Ramos (cell line): Measurements from ENCODE around the gene CLTCL1.
"Not testable (repeated sequence)": the region's sequence is repeated elsewhere in the genome, so short reads cannot be mapped to it uniquely, and the experiment has no call there.

Source experiments
- in situ Hi-C: fragments of 300-500 bp; cut with MboI; formaldehyde crosslinking; loops from one replicate; pipeline ENCODE4 v1.14.3; 2022; ENCODE audit warnings: low sequenced_read_pairs; ENCODE audit not compliant: unreplicated experiment

CLTCL1 gene

DNA sequence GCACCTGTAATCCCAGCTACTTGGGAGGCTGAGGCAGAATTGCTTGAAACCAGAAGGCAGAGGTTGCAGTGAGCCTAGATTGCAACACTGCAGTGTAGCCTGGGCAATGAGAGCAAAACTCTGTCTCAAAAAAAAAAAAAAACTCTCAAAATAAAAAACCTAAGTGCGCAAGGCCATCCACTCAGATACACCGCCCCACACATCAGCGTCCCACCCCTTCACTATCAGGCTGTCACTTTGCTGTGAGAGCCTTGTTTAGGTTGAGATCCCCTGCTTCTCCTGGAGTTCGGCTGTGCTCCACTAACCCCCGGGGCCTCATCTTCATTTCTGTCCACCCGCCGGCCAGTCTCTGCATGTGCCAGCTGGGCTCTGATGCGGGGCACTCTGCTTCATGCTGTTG is 125.1 kb downstream of the CLTCL1 start:
- in situ Hi-C loops: no loop called here

DNA sequence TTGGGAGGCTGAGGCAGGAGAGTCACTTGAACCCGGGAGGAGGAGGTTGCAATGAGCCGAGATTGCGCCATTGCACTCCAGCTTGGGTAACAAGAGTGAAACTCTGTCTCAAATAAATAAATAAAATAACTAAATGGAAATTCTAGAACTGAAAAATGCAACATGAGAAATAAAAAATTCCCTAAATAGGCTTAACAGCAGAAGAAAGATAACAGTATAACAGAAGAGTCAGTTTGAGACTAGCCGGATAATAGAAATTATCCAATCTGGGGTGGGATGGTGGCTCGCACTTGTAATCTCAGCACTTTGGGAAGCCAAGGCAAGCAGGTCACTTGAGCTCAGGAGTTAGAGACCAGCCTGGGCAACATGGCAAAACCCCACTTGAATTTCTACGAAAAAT is 127.1 kb downstream of the CLTCL1 start:
- in situ Hi-C loops: no loop called here

DNA sequence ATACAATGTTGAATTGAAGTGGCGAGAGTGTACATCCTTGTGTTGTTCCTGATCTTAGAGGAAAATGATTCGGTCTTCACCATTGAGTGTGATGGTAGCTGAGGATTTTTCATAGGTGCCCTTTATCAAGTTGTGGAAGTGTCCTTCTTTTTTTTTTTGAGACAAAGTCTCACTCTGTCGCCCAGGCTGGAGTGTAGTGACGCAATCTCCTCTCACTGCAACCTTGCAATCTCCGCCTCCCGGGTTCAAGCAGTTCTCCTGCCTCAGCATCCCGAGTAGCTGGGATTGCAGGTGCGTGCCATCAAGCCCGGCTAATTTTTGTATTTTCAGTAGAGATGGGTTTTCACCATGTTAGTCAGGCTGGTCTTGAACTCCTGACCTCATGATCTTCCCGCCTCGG is 132.9 kb downstream of the CLTCL1 start:
- in situ Hi-C loops: not testable (repeated sequence)

DNA sequence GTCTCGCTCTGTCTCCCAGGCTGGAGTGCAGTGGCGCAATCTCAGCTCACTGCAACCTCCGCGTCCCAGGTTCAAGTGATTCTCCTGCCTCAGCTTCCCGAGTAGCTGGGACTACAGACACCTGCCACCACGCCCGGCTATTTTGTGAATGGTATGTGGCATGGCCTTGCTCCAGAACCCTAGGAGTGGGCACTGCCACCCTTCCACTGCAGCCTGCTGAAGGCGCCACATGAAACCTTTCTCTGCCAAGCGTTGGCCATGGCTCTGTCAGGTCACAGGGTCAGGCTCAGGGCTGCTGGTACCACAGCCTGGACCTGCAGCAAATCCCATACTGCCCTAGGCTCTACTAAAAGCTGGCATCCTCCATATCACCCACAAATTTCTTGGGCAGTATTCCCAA is 135.4 kb downstream of the CLTCL1 start:
- in situ Hi-C loops: not testable (repeated sequence)

DNA sequence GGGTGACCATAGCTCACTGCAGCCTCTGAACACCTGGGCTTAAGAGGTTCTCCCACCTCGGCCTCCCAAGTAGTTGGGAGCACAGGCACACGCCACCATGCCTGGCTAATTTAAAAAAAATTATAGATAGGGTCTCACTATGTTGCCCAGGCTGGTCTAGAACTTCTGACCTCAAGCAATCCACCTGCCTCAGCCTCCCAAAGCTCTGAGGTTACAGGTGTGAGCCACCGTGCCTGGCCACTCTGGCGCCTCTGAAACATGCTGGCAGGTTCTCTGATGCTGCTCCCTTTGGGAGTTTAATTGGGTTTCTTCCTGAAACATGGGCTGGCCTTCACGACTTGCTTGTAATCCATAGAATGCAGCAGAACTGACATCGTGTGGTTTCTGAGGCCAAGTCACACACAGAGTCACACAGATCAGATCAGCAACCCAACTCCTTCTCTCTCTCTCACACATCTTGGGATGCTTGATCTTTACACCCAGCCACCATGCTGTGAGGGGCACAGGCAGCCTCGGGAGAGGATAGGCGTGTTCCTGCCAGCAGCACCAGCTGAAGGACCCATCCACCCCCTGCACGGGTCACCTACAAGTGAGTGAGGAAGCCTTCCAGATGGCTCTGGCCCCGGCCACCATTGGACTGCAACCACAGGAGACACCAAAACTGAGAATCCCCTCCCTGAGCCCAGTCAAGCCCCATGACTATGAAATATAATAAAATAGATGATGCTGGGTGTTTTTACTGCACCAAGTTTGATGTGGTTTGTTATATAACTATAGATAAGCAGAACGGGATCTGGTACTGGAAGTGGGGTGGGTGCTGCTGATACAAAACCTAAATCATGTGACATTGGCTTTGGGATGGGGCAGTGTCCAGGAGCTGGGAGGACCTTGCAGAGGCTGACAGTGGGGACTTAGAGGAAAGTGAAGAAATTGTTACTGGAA is 138.3 kb downstream of the CLTCL1 start:
- in situ Hi-C loops: no loop called here

DNA sequence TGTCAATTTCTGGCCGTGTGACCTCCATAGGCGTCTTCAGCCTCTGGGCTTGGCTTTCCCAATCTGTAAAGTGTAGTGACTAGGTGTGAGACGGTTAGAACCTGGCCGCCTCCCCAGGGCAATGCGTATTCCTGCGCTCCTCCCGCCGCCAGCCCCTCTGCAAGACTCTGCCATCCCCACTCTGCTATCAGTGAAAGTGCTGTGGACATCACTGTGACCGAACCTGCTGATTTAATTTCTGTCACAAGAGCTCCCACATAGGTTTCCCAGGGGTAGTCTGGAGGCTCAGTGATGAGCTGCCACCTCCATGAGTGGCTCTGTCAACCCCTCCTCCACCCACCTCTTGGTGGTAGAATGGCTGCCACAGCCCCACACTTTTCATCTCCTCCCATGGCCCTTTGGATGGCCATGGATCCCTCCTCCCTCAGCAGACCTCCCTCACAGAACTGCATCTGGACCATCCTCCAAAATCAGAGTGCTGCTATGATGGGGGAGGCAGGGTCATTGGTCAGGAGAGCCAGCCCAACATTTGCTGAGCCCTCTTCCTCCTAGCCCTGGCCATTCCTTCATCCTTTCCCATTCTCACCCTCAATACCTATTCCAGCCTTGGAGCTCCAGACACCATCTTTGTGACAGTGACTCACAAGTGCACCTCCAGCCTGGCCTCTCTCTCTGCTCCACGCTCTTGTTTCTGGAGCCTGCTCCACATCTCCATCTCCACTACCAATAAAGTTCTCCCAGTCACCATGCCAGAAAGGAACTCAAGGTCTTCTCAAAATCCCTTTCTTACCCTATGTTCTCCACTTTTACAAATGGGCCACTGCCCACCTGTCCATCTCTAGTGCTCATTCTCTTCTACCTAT is 140.0 kb downstream of the CLTCL1 start:
- in situ Hi-C loops: no loop called here

DNA sequence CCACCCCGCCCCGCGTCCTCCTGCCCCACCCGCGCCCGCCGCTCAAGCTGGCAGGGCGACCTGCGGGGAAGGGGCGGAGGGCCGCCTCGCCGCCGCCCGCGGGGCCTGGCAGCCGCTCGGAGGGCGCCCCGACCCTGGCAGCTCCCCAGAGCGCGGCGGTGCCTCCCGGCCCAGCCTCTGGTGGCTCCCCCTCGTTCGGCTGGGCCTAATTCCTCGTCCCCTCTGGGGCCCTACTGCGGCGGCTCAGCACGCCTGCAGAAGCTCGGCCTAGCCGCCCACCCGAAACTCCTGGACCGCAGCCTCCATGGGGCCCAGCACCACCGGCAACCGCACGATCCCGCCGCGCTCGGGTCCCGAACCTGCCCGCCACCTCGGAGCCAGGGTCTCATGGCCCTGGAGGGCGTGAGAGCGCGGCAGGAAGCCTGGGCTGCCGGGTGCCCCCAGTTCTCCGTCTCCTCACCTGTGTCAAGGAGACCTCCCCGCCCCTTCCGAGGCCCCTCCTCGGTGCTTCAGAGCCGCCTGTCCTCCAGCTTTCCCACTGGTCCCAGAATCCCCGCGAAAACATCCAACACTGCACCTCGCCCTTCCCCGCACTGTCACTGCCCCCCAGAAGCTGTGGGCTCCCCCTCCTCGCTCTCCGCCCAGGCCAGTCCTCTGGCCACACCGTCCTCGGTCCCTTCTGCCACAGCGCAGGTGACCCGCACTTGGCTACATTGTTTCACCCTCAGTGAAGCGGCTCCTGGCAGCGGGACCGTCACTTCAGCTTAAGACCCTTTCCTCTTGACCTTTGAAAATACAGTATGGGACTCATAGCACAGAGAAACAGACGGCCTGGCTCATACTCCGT is 140.8 kb downstream of the CLTCL1 start:
- in situ Hi-C loops: no loop called here

DNA sequence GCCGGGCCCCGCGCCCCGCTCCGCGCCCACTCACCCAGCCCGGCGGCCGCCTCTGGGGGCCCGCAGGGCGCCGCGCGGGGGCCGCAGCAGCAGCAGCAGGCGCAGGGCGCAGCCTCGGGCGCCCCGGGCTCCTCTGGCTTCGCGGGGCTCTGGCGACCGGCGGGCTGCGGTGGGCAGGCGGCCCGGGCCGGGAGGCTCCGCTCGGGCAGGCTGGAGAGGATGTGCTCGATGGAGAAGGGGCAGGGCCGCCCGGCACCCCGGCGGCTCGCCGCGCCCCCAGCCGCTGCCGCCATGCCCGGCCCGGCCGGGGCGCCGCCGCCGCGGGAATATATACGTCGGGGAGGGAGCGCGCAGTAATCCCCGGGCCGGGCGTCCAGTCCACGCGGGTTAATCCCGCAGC is 141.5 kb downstream of the CLTCL1 start, which contains the start of gene GSC2:
TSS of gene GSC2 (minus strand) at position 302 of the 400 bp plus-strand sequence. CDS start at position 293, 9 bp downstream.
- in situ Hi-C loops: no loop called here

DNA sequence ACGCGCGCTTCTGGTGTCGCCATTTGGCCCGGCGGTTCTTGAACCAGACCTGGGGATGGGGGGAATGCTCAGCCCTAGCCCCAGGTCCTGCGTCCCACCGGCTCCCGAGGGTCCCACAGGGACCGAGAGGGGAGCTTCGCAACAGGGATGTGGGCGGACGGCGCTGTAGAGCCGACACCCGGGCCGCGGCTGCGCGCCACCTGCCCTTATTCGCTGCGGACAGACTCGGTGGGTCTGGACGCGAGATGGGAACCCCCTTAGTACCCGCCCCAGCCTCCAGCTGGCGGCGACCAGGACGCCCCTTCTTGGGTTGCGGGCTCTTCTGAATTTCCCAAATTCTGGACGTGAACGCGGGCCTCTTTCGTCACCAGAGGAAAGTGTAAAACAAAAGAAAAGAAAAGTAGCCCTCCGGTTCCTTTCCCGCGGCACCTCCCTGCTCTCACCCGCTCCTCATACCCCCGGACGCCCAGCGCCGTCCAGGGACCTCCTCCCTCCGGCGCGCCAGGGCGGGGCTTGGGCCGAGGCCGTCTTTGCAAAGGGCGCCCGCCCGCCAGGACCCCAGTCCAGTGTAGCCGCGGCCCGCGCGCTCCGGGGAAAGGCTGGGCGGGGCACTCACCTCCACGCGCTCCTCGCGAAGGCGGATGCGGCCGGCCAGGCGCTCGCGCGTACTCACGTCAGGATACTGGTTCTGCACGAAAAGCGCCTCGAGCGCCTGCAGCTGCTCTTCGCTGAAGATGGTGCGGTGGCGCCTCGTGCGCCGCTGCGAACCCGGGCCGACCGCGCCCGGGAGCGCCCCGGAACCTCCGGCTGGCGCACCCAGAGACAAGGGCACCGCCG is 142.3 kb downstream of the CLTCL1 start:
- in situ Hi-C loops: no loop called here

DNA sequence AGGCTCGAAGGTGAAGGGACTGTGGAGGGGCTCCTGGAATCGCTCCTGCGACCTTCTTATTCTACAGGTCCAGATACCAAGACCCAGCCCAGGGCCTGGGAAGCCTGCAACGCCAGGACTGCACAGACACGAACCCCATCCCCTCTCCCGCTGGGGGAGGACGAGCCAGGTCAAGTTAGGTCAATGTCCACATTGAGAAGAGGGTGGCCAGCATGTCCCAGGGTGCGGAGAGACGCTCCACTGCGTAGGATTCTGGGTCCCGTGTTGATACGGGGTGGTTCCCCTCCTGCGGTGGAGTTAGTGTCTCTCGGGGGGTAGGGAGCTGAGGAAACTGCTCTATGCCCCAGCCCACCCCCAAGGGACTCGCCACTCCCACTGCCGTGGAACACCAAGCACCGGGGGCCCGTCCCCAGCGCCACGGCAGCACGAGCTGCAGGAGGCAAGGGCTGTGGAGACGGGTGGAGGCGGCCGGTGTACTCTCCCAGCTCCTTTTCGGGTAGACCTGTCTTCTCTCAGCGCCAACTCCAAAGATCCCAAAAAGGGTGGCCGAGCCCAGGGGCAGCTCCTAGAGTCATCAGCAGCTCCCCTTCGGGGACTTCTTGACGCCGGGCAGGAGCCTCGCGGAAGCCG is 143.0 kb downstream of the CLTCL1 start:
- in situ Hi-C loops: no loop called here

DNA sequence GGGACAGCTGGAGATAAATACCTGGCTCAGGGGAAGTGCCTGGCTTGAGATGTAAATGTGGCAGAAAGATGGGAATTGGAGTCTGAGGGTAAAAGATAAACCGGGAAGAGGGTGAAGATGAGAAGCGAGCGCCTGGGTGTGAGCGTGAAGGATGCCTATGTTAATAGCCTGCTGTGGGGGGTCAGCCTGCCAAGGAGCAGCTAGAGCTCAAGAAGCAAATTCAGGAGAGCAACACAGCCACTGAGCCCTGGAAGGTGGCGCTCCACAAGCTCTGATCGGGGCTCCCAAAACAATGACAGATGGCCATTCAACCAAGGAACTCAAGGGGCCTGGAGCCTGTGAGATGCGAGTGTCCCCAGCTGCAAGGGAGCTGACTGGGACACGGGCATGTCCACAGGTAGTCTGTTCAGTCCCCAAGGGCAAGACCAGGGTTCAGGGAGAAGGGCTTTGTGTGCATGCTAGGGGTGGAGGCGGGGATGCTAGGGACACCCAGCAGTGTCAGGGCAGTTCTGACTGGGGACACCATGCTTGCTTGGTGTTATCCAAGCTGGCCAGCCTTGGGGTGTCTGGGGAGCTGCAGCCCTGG is 144.2 kb downstream of the CLTCL1 start:
- in situ Hi-C loops: no loop called here

DNA sequence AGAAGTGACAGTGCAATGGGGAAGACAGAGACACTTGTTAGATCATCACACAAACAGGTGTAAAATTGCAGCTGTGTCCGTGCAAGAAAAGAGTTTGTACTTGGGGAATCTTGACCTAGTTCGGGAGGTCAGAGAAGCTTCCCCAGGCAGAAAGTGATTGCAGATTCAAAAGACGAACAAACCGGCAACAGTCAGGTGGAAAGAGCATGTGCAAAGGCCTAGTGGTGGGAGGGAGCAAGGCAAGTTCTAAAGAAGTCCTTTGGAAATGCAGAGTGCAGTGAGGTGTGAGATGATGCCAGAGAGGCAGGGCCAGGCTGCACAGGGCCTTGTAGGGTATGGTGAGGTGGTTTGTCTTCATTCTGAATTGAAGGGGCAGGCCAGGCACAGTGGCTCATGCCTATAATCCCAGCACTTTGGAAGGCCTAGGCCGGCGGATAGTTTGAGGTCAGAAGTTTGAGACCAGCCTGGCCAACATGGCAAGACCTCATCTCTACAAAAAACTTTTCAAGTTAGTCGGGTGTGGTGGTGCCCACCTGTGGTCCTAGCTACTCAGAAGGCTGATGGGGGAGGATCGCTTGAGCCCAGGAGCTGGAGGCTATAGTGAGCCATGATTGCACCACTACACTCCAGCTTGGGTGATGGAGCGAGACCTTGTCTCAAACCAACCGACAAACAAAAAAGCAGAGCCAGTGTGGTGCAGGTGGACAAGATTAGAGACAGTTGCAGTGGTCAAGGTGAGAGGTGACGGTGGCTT is 145.1 kb downstream of the CLTCL1 start:
- in situ Hi-C loops: no loop called here

DNA sequence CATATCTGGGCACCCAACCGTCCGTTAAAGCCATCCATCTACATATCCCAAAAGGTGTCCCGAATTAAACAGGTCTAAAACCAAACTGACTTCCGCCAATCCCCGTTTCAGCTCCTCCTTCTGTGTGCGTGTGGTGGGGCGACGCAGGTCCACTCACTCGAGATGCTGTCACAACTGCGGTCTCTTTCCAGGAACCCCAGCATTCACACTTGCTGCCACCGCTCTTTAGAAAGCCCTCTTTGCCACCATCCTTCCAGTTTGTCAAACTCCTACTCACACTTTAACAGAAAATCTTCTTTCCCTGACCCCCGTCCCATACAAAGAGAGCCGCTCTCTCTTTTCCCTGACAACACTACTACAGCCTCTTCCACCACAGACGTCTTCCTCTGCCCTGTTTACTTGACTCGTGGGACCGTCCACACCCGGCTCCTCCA is 147.5 kb downstream of the CLTCL1 start:
- in situ Hi-C loops: no loop called here

DNA sequence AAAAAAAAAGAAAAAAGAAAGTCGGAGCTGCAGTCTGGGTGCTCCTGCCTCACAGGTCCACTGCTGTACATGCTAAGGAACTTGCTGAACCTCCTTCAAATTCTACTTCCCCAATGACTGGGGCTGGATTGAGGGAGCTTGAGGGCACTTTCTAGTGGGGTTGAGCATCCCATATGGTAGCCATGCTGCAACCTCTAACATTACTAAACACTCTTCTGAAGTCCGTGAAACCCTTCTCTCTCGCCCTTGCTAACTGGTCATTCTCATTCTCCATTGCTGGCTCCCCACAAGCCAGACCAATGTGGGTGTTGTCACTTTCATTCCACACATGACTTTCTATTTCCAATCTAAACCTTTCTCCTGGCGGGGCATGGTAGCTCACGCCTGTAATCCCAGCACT is 148.3 kb downstream of the CLTCL1 start:
- in situ Hi-C loops: no loop called here

DNA sequence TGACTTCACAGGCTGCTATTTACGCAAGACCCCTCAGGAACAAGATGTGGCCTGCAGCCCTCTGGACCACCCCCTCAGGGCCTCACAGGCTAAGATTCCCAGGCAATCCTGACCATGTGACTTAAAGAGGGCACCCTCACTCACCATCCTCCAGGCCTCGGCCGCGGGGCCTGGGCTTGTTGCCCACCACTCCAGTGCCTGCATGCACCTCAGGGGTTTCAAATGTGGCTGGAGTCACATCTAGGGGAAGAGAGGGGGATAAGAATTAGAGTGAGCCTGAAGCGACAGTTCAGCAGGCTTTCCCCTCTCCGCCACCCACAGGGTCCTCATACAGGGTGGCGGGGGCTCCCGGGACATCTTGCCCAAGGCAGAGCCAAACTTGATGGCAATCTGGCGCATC is 149.1 kb downstream of the CLTCL1 start:
- in situ Hi-C loops: no loop called here

DNA sequence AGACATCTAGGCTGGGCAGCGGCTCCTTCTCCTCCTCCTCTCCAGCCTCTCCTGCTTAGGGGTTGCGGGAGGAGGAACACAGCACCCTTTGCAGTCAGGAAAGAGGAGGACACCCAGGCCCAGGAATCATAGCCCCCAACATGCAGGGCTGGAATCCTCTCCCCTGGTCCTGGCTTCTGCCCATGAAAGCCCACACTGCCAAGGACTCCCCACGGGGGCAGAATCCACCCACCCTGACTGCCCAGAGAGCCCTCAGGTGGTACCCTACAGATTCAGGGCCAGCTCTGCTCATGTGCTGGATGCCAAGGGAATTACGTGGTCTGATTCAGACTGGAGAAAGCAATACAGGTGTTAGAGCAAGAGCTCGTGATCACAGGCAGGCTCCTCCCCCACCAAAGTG is 151.5 kb downstream of the CLTCL1 start:
- in situ Hi-C loops: no loop called here

DNA sequence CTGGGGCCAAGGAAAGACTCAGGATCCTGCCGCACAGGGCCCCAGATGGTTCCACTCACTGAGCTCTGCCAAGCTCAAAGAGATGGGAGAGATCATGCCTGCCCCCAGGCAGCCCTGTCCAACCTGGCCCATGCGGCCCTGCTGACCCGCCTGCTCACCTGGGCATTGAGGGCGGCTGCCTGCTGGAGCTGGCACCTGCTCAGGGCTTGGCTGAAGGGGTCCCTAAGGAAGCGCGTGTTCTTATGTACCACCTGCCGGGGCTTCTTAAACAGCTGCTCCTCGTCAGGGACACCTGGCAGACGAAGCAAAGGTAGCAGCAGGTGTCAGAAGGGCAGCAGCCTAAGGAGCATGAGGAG is 152.5 kb downstream of the CLTCL1 start:
- in situ Hi-C loops: no loop called here
